ENCODE measurements around the gene SFXN5. TPM values are rescaled to one million over a fixed set of nuclear protein-coding genes. Genes with fewer than 3 reads are reported as not detected.

SFXN5 gene
- total RNA-seq, 1 donor from 2014 or later, result 14.9 TPM

DNA sequence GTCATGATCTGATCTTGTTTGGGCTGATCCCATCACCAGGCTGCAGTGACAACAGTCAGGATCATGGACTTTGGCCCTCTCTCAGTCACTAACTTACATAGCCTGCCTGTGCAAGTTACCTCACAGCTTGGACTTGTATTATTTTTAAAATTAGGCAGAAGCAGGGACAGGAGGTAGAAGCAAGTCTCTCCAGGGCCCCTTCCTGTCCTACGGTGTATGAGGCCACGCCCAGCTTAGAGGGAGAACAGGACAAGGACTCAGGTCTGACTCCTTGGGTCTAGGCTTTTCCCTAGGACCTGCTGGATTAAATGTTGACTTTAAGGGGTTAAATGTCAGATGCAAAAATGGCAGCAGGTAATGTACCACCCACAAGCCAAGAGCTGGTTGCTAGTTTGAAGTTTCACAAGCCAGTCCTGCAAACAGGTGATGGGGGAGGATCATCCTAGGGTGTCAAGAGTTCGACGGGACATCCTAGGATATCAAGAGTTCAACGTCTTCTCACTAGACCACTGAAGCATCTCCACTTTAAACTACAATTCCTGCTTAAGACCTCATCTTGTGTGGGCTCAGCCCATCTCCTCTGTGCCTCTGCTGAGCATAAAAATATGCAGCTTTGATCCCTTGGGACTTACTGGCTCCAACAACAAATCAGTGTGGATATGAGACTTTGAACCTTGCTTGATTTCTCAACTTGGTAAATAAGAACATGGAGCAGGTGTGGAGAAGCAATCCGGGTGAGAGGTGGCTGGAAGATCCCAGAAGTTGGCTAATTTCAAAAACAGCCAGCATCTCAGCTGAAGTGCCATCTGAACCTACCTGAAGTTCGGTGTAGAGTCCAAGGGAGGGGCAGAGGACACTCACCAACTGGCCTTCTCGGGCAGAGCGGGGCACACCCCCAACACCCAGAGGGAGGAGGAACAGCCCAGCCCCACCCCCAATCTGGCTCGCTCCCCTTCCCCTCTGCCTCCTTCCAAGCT lies 39.5 kb downstream of the SFXN5 start:
- H3K4me1 Mint-ChIP-seq (ENCODE audit: low read depth, unreplicated experiment), result peaks cover 2% of the 10 kb centered on the region

DNA sequence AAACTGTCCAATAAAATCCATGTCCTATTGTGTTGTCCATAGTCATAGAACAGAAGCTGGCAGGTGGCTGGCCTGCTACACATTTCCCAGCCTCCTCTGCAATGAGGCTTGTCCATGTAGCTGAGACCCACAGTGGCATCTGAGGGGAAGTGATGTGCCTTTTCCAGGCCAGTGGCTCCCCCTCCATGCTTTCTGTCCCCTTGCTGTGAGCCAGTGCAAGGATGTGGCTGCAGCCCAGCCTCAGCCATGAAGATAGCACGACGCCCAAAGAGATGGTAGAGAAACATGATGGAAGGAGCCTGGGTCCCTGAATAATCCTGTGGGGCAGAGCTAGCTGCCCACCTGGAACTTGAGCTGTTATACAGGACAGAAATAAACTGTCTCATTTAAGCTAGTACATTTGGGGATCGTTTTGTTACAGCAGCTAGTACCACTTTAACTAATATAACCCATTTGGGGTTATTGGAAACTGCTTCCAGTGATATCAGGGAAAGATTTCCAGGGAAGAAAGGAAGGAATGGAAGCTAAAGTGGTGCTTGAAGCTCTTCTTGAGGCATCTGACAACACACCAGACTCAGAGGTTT lies 40.3 kb downstream of the SFXN5 start:
- H3K27me3 ChIP-seq (ENCODE audit: insufficient read depth, low read length), result no peaks in the 10 kb centered on the region
- H3K4me1 Mint-ChIP-seq (ENCODE audit: low read depth, unreplicated experiment), result peaks cover 2% of the 10 kb centered on the region
- DNase-seq (ENCODE audit: low read depth) (no peak), FAIRE-seq (no peak)
- no peaks in the 10 kb centered on the region for H3K9me3 ChIP-seq (ENCODE audit: insufficient read depth, low read depth, low read length)
- H3K9me3 Mint-ChIP-seq (ENCODE audit: unreplicated experiment), result peaks cover 2% of the 10 kb centered on the region
- no peaks in the 10 kb centered on the region for H3K79me2 ChIP-seq (ENCODE audit: insufficient read depth, low read length)
- no peak overlapping the region for H2AFZ ChIP-seq (ENCODE audit: low read depth, low read length)
- H4K20me1 ChIP-seq (ENCODE audit: insufficient read depth, low read length), result peaks cover 26% of the 10 kb centered on the region
- no peak overlapping the region for H3K4me2 ChIP-seq (ENCODE audit: low read length)
- H3K36me3 ChIP-seq (ENCODE audit: insufficient read depth, low read length), result peaks cover 5% of the 10 kb centered on the region
- H3K27ac ChIP-seq (ENCODE audit: low read depth, low read length), result no peak overlapping the region
- peaks cover 19% of the 10 kb centered on the region for H3K36me3 Mint-ChIP-seq (ENCODE audit: low read depth, unreplicated experiment)
- H3K9ac ChIP-seq (ENCODE audit: low read length), result no peak overlapping the region
- no peaks in the 10 kb centered on the region for H3K4me1 ChIP-seq (ENCODE audit: insufficient read depth, low read length)
- H3K27ac Mint-ChIP-seq (ENCODE audit: unreplicated experiment), result no peak overlapping the region
- TF ChIP-seq, protein P1, sequence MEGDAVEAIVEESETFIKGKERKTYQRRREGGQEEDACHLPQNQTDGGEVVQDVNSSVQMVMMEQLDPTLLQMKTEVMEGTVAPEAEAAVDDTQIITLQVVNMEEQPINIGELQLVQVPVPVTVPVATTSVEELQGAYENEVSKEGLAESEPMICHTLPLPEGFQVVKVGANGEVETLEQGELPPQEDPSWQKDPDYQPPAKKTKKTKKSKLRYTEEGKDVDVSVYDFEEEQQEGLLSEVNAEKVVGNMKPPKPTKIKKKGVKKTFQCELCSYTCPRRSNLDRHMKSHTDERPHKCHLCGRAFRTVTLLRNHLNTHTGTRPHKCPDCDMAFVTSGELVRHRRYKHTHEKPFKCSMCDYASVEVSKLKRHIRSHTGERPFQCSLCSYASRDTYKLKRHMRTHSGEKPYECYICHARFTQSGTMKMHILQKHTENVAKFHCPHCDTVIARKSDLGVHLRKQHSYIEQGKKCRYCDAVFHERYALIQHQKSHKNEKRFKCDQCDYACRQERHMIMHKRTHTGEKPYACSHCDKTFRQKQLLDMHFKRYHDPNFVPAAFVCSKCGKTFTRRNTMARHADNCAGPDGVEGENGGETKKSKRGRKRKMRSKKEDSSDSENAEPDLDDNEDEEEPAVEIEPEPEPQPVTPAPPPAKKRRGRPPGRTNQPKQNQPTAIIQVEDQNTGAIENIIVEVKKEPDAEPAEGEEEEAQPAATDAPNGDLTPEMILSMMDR (IDR thresholded peaks at IDR 0.05; ENCODE audit: insufficient read depth, low read depth, low read length), result no peak
- no peak for TF ChIP-seq EZH2 (IDR thresholded peaks at IDR 0.05; ENCODE audit: insufficient read depth, low read length)
- H3K4me3 ChIP-seq (ENCODE audit: insufficient read depth, low read depth, low read length), result no peak overlapping the region
- H3K27me3 Mint-ChIP-seq (ENCODE audit: low read depth, unreplicated experiment), result peaks cover 3% of the 10 kb centered on the region
- H3K4me3 Mint-ChIP-seq (ENCODE audit: unreplicated experiment), result no peak overlapping the region

More for the DNA sequence above, 39.5 kb downstream of the SFXN5 start:
- H3K4me3 Mint-ChIP-seq (ENCODE audit: unreplicated experiment), result no peak overlapping the region
- Histone ChIP-seq H3K27me3 (ENCODE audit: insufficient read depth, low read length) (no peaks in the 10 kb centered on the region), H2AFZ (ENCODE audit: low read depth, low read length) (no peak overlapping the region), H3K79me2 (ENCODE audit: insufficient read depth, low read length) (no peaks in the 10 kb centered on the region), H3K9me3 (ENCODE audit: insufficient read depth, low read depth, low read length) (no peaks in the 10 kb centered on the region), H4K20me1 (ENCODE audit: insufficient read depth, low read length) (peaks cover 30% of the 10 kb centered on the region), H3K4me3 (ENCODE audit: insufficient read depth, low read depth, low read length) (no peak overlapping the region), H3K36me3 (ENCODE audit: insufficient read depth, low read length) (peaks cover 5% of the 10 kb centered on the region), H3K27ac (ENCODE audit: low read depth, low read length) (no peak overlapping the region), H3K9ac (ENCODE audit: low read length) (no peak overlapping the region), H3K4me1 (ENCODE audit: insufficient read depth, low read length) (no peaks in the 10 kb centered on the region), H3K4me2 (ENCODE audit: low read length) (no peak overlapping the region)
- H3K36me3 Mint-ChIP-seq (ENCODE audit: low read depth, unreplicated experiment), result peaks cover 22% of the 10 kb centered on the region
- H3K27me3 Mint-ChIP-seq (ENCODE audit: low read depth, unreplicated experiment), result peaks cover 3% of the 10 kb centered on the region
- TF ChIP-seq, protein P1 (IDR thresholded peaks at IDR 0.05; ENCODE audit: insufficient read depth, low read depth, low read length), result no peak
- no peak for TF ChIP-seq EZH2 (IDR thresholded peaks at IDR 0.05; ENCODE audit: insufficient read depth, low read length)
- no peak overlapping the region for H3K27ac Mint-ChIP-seq (ENCODE audit: unreplicated experiment)
- FAIRE-seq (no peak), DNase-seq (ENCODE audit: low read depth) (no peak)
- peaks cover 2% of the 10 kb centered on the region for H3K9me3 Mint-ChIP-seq (ENCODE audit: unreplicated experiment)
